Endodermal cell (in vitro differentiated cells): ENCODE data around the gene BPGM. TPM values are rescaled to one million over a fixed set of nuclear protein-coding genes. Genes with fewer than 3 reads are reported as not detected.

Experiments used
- DNase-seq: peaks from one replicate; pipeline ENCODE4 v3.0.0-alpha.2; 2017
- H3K27ac ChIP-seq: 2 replicates; pipeline ENCODE4 v1.5.1; 2013; ENCODE audit warnings: mild to moderate bottlenecking, low read depth, low read length, moderate library complexity
- H3K27me3 ChIP-seq: 2 replicates; pipeline ENCODE4 v1.6.1; 2013; ENCODE audit warnings: mild to moderate bottlenecking, low read length, moderate library complexity; ENCODE audit not compliant: insufficient read depth, control insufficient read depth, poor library complexity, severe bottlenecking
- H3K36me3 ChIP-seq: 2 replicates; pipeline ENCODE4 v1.7.0; 2013; ENCODE audit warnings: mild to moderate bottlenecking, low read length, moderate library complexity; ENCODE audit not compliant: control insufficient read depth, insufficient read depth
- H3K4me1 ChIP-seq: one replicate; pipeline ENCODE4 v1.7.0; 2013; ENCODE audit warnings: low read length; ENCODE audit not compliant: control insufficient read depth, insufficient read depth
- H3K4me3 ChIP-seq: 2 replicates; pipeline ENCODE4 v1.5.1; 2013; ENCODE audit warnings: mild to moderate bottlenecking, low read length, moderate library complexity
- H3K9ac ChIP-seq: 2 replicates; pipeline ENCODE4 v1.6.1; 2013; ENCODE audit warnings: mild to moderate bottlenecking, low read length, moderate library complexity; ENCODE audit not compliant: poor library complexity, severe bottlenecking; ENCODE audit errors: extremely low read depth
- H3K9me3 ChIP-seq: 2 replicates; pipeline ENCODE4 v1.6.1; 2013; ENCODE audit warnings: mild to moderate bottlenecking, low read length, moderate library complexity; ENCODE audit not compliant: control insufficient read depth
- H3K27ac Mint-ChIP-seq: 2 replicates; pipeline ENCODE4 v1.8.0; 2020; ENCODE audit warnings: mixed read lengths
- H3K27me3 Mint-ChIP-seq: 2 replicates; pipeline ENCODE4 v1.8.0; 2021; ENCODE audit warnings: mild to moderate bottlenecking, mixed read lengths; ENCODE audit not compliant: insufficient read depth
- H3K36me3 Mint-ChIP-seq: 2 replicates; pipeline ENCODE4 v1.8.0; 2020; ENCODE audit warnings: low read depth, mixed read lengths
- H3K4me1 Mint-ChIP-seq: 2 replicates; pipeline ENCODE4 v1.8.0; 2020; ENCODE audit warnings: mixed read lengths
- H3K4me3 Mint-ChIP-seq: 2 replicates; pipeline ENCODE4 v1.8.0; 2020; ENCODE audit warnings: mild to moderate bottlenecking, moderate library complexity, mixed read lengths
- H3K9me3 Mint-ChIP-seq: 2 replicates; pipeline ENCODE4 v1.8.0; 2020; ENCODE audit warnings: mild to moderate bottlenecking, mixed read lengths
- CTCF ChIP-seq: fragments of 200-600 bp; sonication (generic); conservative IDR thresholded peaks from 2 replicates; pipeline ENCODE4 v1.5.0; 2021; ENCODE audit warnings: antibody characterized with exemption, mild to moderate bottlenecking
- WGBS, 2 experiments: methylation state at CpG; one replicate each; pipeline versions ENCODE4 v1.1.5 to v1.1.7; 2013; ENCODE audit warnings: missing lambda C conversion rate in 2 of 2, mixed read lengths in 1 of 2; ENCODE audit not compliant: insufficient coverage in 1 of 2, insufficient read length in 1 of 2; 5-methylcytosine and 5-hydroxymethylcytosine counted together
- total RNA-seq, 2 donors: library from RNA; stranded (reverse); fragmentation: NEBNext Ultra II Directional in 1 of 2; extraction: Animal tissue kit (Norgen Biotek cat#: 25700) in 1 of 2; gene quantifications; 2 replicates in 1 of 2; 3 replicates in 1 of 2; pipeline ENCODE4 v1.2.1, GENCODE V29; 2021

Gene BPGM
- total RNA-seq, 2 donors from 2014 or later: 11.1 to 16.1 TPM

GRCh38 chr7:134623193-134623592, 23.5 kb upstream of the BPGM start:
- no peaks in the 10 kb centered on the region for H3K9me3 Mint-ChIP-seq
- H3K4me1 Mint-ChIP-seq: no peaks in the 10 kb centered on the region
- Histone ChIP-seq H3K4me1 (no peaks in the 10 kb centered on the region), H3K27me3 (peaks cover 59% of the 10 kb centered on the region), H3K4me3 (no peak overlapping the region), H3K9ac (no peak overlapping the region), H3K27ac (no peak overlapping the region), H3K9me3 (no peaks in the 10 kb centered on the region), H3K36me3 (no peaks in the 10 kb centered on the region)
- H3K4me3 Mint-ChIP-seq: no peak overlapping the region
- H3K27me3 Mint-ChIP-seq: peaks cover 16% of the 10 kb centered on the region
- no peaks in the 10 kb centered on the region for H3K36me3 Mint-ChIP-seq
- 100% methylated on average over 2 of the region's 2 CpGs; no CpG with 5 or more reads in 1 of the 2 experiments for WGBS, 2 experiments
- no peak for TF ChIP-seq CTCF
- no peak overlapping the region for H3K27ac Mint-ChIP-seq
- DNase-seq: no peak

- Mint-ChIP-seq H3K9me3 (no peaks in the 10 kb centered on the region), H3K4me1 (no peaks in the 10 kb centered on the region), H3K27ac (no peak overlapping the region), H3K36me3 (no peaks in the 10 kb centered on the region), H3K27me3 (peaks cover 20% of the 10 kb centered on the region), H3K4me3 (no peak overlapping the region)
- Histone ChIP-seq H3K27me3 (peaks cover 58% of the 10 kb centered on the region), H3K9ac (no peak overlapping the region), H3K36me3 (no peaks in the 10 kb centered on the region), H3K4me1 (no peaks in the 10 kb centered on the region), H3K27ac (no peak overlapping the region), H3K9me3 (no peaks in the 10 kb centered on the region), H3K4me3 (no peak overlapping the region)
- TF ChIP-seq CTCF: no peak
- DNase-seq: no peak
- WGBS, 2 experiments: 73% methylated on average over 1 of the region's 3 CpGs; no CpG with 5 or more reads in 1 of the 2 experiments
Measured at GRCh38 chr7:134625550-134625949, 21.1 kb upstream of the BPGM start.

GRCh38 chr7:134627109-134627774, 19.4 kb upstream of the BPGM start:
- no peaks in the 10 kb centered on the region for H3K9me3 Mint-ChIP-seq
- no peak overlapping the region for H3K4me3 ChIP-seq
- WGBS, 2 experiments: 82 to 96% methylated on average over 1 to 2 of the region's 2 CpGs
- H3K36me3 Mint-ChIP-seq: no peaks in the 10 kb centered on the region
- H3K9me3 ChIP-seq: no peaks in the 10 kb centered on the region
- H3K9ac ChIP-seq: no peak overlapping the region
- H3K36me3 ChIP-seq: no peaks in the 10 kb centered on the region
- no peaks in the 10 kb centered on the region for H3K4me1 ChIP-seq
- H3K27ac ChIP-seq: no peak overlapping the region
- H3K27ac Mint-ChIP-seq: no peak overlapping the region
- no peak overlapping the region for H3K4me3 Mint-ChIP-seq
- H3K27me3 ChIP-seq: peaks cover 68% of the 10 kb centered on the region
- H3K27me3 Mint-ChIP-seq: peaks cover 18% of the 10 kb centered on the region
- no peaks in the 10 kb centered on the region for H3K4me1 Mint-ChIP-seq
- no peak for DNase-seq
- no peak for TF ChIP-seq CTCF
